K562 (cell line): ENCODE results near the gene FLCN. TPM values are rescaled to one million over a fixed set of nuclear protein-coding genes. Genes with fewer than 3 reads are reported as not detected.

Experiments used
- ATAC-seq: fragments of 200-7000 bp; cut with Tn5 transposase; 3 replicates; pipeline ENCODE4 v1.9.1; 2020; ENCODE audit warnings: moderate library complexity
- BruUV-seq: library from RNA; stranded (reverse); fragments of 400-500 nt; replicated peaks from 2 replicates; lab custom pipeline; 2021; lab: Mats Ljungman, UMichigan
- CTCF ChIA-PET: fragments of 300-600 bp; formaldehyde crosslinking; extraction: SDS; loops from one replicate; lab custom pipeline; 2021; ENCODE audit warnings: low intra/inter-chr PET ratio; lab: Yijun Ruan, JAX
- POLR2A ChIA-PET: fragments of 300-600, 350-650 bp; sonication (Branson Sonifier 250); formaldehyde crosslinking; extraction: SDS; loops from one replicate; lab custom pipeline; 2021; ENCODE audit warnings: antibody characterized with exemption, inconsistent platforms; lab: Yijun Ruan, JAX
- DNase-seq, 4 experiments: peaks; one replicate each; pipeline versions ENCODE4 v3.0.0 to v3.0.0-alpha.2; 2011 to 2018; ENCODE audit warnings: low spot score in 3 of 4, mixed read lengths in 3 of 4; ENCODE audit errors: extremely low read depth in 1 of 4
- FAIRE-seq: peaks from 2 replicates; lab custom pipeline; 2011; peaks lifted over from hg19 to GRCh38; lab: Jason Lieb, UNC
- H2AFZ ChIP-seq: 2 replicates; pipeline ENCODE4 v1.6.0; 2011; ENCODE audit warnings: low read depth, low read length, control low read depth, inconsistent platforms
- H3K27ac ChIP-seq: fragments of 200-600 bp; 3 replicates; pipeline ENCODE4 v1.8.0; 2011; ENCODE audit warnings: low read depth, mild to moderate bottlenecking, control low read depth, inconsistent platforms, low read length, moderate library complexity, mixed read lengths; ENCODE audit errors: extremely low read depth
- H3K27me3 ChIP-seq, 2 experiments: fragments of 300-600 bp in 1 of 2; 2 replicates in 1 of 2; 3 replicates in 1 of 2; pipeline versions ENCODE4 v1.6.0 to v1.8.0; 2011; ENCODE audit warnings: inconsistent platforms in 2 of 2, low read length in 2 of 2, mild to moderate bottlenecking in 1 of 2, mixed read lengths in 1 of 2, moderate library complexity in 1 of 2; ENCODE audit not compliant: control insufficient read depth in 2 of 2, insufficient read depth in 2 of 2
- H3K36me3 ChIP-seq: fragments of 300-600 bp; 3 replicates; pipeline ENCODE4 v1.8.0; 2011; ENCODE audit warnings: mild to moderate bottlenecking, low read length, inconsistent platforms; ENCODE audit not compliant: control insufficient read depth, insufficient read depth
- H3K4me1 ChIP-seq, 2 experiments: fragments of 200-600 bp in 1 of 2; replicated peaks in 1 of 2; 2 replicates in 1 of 2; 3 replicates in 1 of 2; pipeline versions ENCODE4 v1.5.1 to v1.8.0; 2011; ENCODE audit warnings: inconsistent platforms in 2 of 2, low read length in 2 of 2, mild to moderate bottlenecking in 1 of 2, mixed read lengths in 1 of 2, moderate library complexity in 1 of 2; ENCODE audit not compliant: control insufficient read depth in 2 of 2, insufficient read depth in 2 of 2
- H3K4me2 ChIP-seq: 2 replicates; pipeline ENCODE4 v1.6.1; 2011; ENCODE audit warnings: low read length, control low read depth, inconsistent platforms, mixed read lengths; ENCODE audit not compliant: insufficient read depth
- H3K4me3 ChIP-seq: fragments of 200-600 bp; sonication (generic), shearing (Covaris generic); 2 replicates; pipeline ENCODE4 v1.5.1; 2016; ENCODE audit warnings: control low read depth, inconsistent platforms
- H3K79me2 ChIP-seq: fragments of 200-600 bp; 3 replicates; pipeline ENCODE4 v1.8.0; 2011; ENCODE audit warnings: low read length, inconsistent platforms; ENCODE audit not compliant: control insufficient read depth, insufficient read depth
- H3K9ac ChIP-seq, 2 experiments: 2 replicates each; pipeline versions ENCODE4 v1.6.0 to v1.6.1; 2011; ENCODE audit warnings: low read depth in 2 of 2, low read length in 2 of 2, control low read depth in 1 of 2, inconsistent platforms in 1 of 2, mild to moderate bottlenecking in 1 of 2, mixed read lengths in 1 of 2; ENCODE audit not compliant: insufficient read depth in 1 of 2
- H3K9me1 ChIP-seq: one replicate; pipeline ENCODE4 v1.6.0; 2011; ENCODE audit warnings: inconsistent platforms, mild to moderate bottlenecking, low read length, moderate library complexity; ENCODE audit not compliant: control insufficient read depth, insufficient read depth
- H3K9me3 ChIP-seq: replicated peaks from 2 replicates; pipeline ENCODE4 v1.5.1; 2011; ENCODE audit warnings: low read depth, low read length, inconsistent platforms; ENCODE audit not compliant: control insufficient read depth, insufficient read depth
- H4K20me1 ChIP-seq: replicated peaks from 2 replicates; pipeline ENCODE4 v1.6.1; 2011; ENCODE audit warnings: low read length, inconsistent platforms, mixed read lengths; ENCODE audit not compliant: control insufficient read depth, insufficient read depth
- CBX1 ChIP-seq: sonication (generic); IDR thresholded peaks from 2 replicates; pipeline ENCODE4 v1.6.1; 2016; ENCODE audit warnings: antibody characterized with exemption, low read depth, mild to moderate bottlenecking
- HMBOX1 ChIP-seq: sonication (generic); IDR thresholded peaks from 2 replicates; pipeline ENCODE4 v1.6.1; 2016
- HNRNPLL ChIP-seq: fragments of 200-400 bp; formaldehyde crosslinking; IDR thresholded peaks from 2 replicates; pipeline ENCODE4 v1.6.1; 2017; ENCODE audit warnings: low read length, low read depth, mild to moderate bottlenecking; ENCODE audit not compliant: poor library complexity, severe bottlenecking
- JUN ChIP-seq, 2 experiments: sonication (generic) in 1 of 2; formaldehyde crosslinking in 1 of 2; IDR thresholded peaks; 2 replicates each; pipeline versions ENCODE4 v1.6.1 to v1.8.0; 2012 to 2022; ENCODE audit warnings: borderline replicate concordance in 2 of 2, mild to moderate bottlenecking in 2 of 2, improper control_type of control experiment in 1 of 2, low read depth in 1 of 2, low read length in 1 of 2, missing genetic modification reagents in 1 of 2
- MXI1 ChIP-seq: IDR thresholded peaks from 2 replicates; pipeline ENCODE4 v1.6.1; 2011; ENCODE audit warnings: low read depth, mild to moderate bottlenecking, improper control_type of control experiment, low read length
- PHF21A ChIP-seq: fragments of 450-650 bp; IDR thresholded peaks from 2 replicates; pipeline ENCODE4 v1.6.1; 2017; ENCODE audit warnings: low read depth, borderline replicate concordance
- POLR3G ChIP-seq: IDR thresholded peaks from 2 replicates; pipeline ENCODE4 v1.6.1; 2011; ENCODE audit not compliant: insufficient read length, insufficient replicate concordance; ENCODE audit errors: extremely low read depth
- RNF2 ChIP-seq: sonication (generic); IDR thresholded peaks from 2 replicates; pipeline ENCODE4 v1.6.1; 2016
- SAFB ChIP-seq: fragments of 200-400 bp; formaldehyde crosslinking; IDR thresholded peaks from 2 replicates; pipeline ENCODE4 v1.6.1; 2017; ENCODE audit warnings: low read depth, low read length, borderline replicate concordance
- TAL1 ChIP-seq: fragments of 450-650 bp; IDR thresholded peaks from 2 replicates; pipeline ENCODE4 v1.6.1; 2016; ENCODE audit warnings: mild to moderate bottlenecking
- TFE3 ChIP-seq: fragments of 450-650 bp; formaldehyde crosslinking; IDR thresholded peaks from 2 replicates; pipeline ENCODE4 v1.4.0; 2020; ENCODE audit warnings: mild to moderate bottlenecking, mixed read lengths
- ZNF23 ChIP-seq: fragments of 250-450 bp; sonication (Bioruptor Pico); IDR thresholded peaks from 2 replicates; pipeline ENCODE4 v1.4.0; 2020; ENCODE audit warnings: mild to moderate bottlenecking
- ZNF232 ChIP-seq: sonication (generic); formaldehyde crosslinking; IDR thresholded peaks from 2 replicates; pipeline ENCODE4 v1.8.0; 2022; ENCODE audit warnings: mild to moderate bottlenecking, missing genetic modification reagents
- ZNF707 ChIP-seq: fragments of 250-450 bp; sonication (Bioruptor Pico); conservative IDR thresholded peaks from 2 replicates; pipeline ENCODE4 v1.8.0; 2022; ENCODE audit warnings: inconsistent platforms, mild to moderate bottlenecking, moderate library complexity
- WGBS: fragments of 100-300 bp; shearing (Covaris generic); methylation state at CpG from one replicate; pipeline ENCODE4 v1.1.6; 2016; ENCODE audit warnings: low coverage, mixed read lengths; ENCODE audit not compliant: insufficient coverage; ENCODE audit errors: missing lambda C conversion rate; 5-methylcytosine and 5-hydroxymethylcytosine counted together
- in situ Hi-C: fragments of 300-500 bp; cut with MboI; formaldehyde crosslinking; loops from 4 replicates; pipeline ENCODE4 v1.15.0; 2018; ENCODE audit warnings: inconsistent platforms, mixed read lengths
- intact Hi-C: fragments of 100-400 bp; cut with micrococcal nuclease; formaldehyde crosslinking; loops from 2 replicates; pipeline ENCODE4 v1.14.2; 2022
- polyA plus RNA-seq, 8 experiments: library from polyadenylated mRNA; depleted of rRNA in 4 of 8; stranded (reverse) in 5 of 8; unstranded in 3 of 8; fragments of >200 nt; fragmentation: Nextera tagmentation in 2 of 8; fragmentation: Illumina TruSeq in 1 of 8; extraction: Ambion mirVana in 2 of 8; extraction: Trizol in 1 of 8; gene quantifications; 2 replicates each; pipeline versions ENCODE4 v1.2.1 to v1.2.3, GENCODE V29; 2011 to 2014; ENCODE audit warnings: inconsistent platforms in 1 of 8, missing spikeins in 1 of 8
- total RNA-seq, 7 experiments: library from RNA; depleted of rRNA in 6 of 7; stranded (reverse); fragments of >200 nt in 6 of 7; fragmentation: Illumina TruSeq in 2 of 7; extraction: Trizol in 2 of 7; gene quantifications; 2 replicates each; pipeline versions ENCODE4 v1.2.1 to v1.2.3, GENCODE V29; 2011 to 2021; ENCODE audit warnings: low replicate concordance in 1 of 7

FLCN gene
- total and polyA plus RNA-seq, 9 of the 15 experiments (the other 6 are each of a cell fraction or from before 2014, with no cell fraction given), result 1.6 to 33.5 (median 10.9) TPM

DNA sequence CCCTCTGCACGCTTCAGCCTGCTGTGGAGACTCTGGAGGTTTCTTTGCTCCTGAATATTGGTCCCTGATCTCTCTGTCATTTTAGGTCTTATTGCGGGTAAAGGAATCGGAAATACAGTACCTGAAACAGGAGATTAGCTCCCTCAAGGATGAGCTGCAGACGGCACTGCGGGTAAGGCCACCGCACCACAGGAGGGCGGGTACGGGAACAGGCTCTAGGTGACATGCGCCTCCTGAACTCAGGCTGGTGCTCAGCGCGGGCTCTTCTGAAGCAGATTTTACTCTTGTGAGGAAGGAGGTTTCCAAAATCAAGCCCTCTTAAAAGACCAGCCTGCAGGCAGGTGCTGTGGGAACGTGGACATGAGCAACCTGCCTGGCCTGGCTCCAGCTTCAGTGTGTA, 60.6 kb downstream of the FLCN start:
- H3K4me3 ChIP-seq, result no peak overlapping the region
- H3K9ac ChIP-seq, result no peak overlapping the region
- in situ Hi-C loops, result no loop called here
- no peaks in the 10 kb centered on the region for H3K79me2 ChIP-seq
- no peaks in the 10 kb centered on the region for H3K9me1 ChIP-seq
- H3K4me1 ChIP-seq, result peaks cover 7 to 14% of the 10 kb centered on the region in 2 experiments; a peak in 4 of 5 replicates
- TF ChIP-seq JUN (IDR thresholded peaks at IDR 0.05; ENCODE audit: borderline replicate concordance, low read depth, low read length), result no peak
- no peak for TF ChIP-seq JUN (CRISPR knock-in tag; IDR thresholded peaks at IDR 0.05; ENCODE audit: borderline replicate concordance)
- TF ChIP-seq ZNF23 (CRISPR knock-in tag), result no peak
- no peak for TF ChIP-seq ZNF232 (CRISPR knock-in tag)
- TF ChIP-seq HMBOX1, result no peak
- no peak for TF ChIP-seq TAL1
- TF ChIP-seq TFE3 (CRISPR knock-in tag), result no peak
- no peak for TF ChIP-seq CBX1
- TF ChIP-seq MXI1, result no peak
- no peak for TF ChIP-seq SAFB
- TF ChIP-seq RNF2, result no peak
- no peak for TF ChIP-seq PHF21A
- TF ChIP-seq ZNF707 (CRISPR knock-in tag), result no peak
- TF ChIP-seq POLR3G, result no peak
- TF ChIP-seq HNRNPLL, result no peak
- TF ChIP-seq, all 486 proteins: peak for 0
- no peaks in the 10 kb centered on the region for H3K27me3 ChIP-seq
- no peak for FAIRE-seq
- 97% methylated on average over 10 of the region's 12 CpGs for WGBS
- no TSS peak for BruUV-seq
- H3K9me3 ChIP-seq, result no peaks in the 10 kb centered on the region
- intact Hi-C loops, result no loop called here
- no peak overlapping the region for H3K4me2 ChIP-seq
- no peaks in the 10 kb centered on the region for H4K20me1 ChIP-seq
- ATAC-seq, result no peak
- POLR2A ChIA-PET, result no interaction called here
- CTCF ChIA-PET, result no interaction called here
- no peak for DNase-seq
- no peak overlapping the region for H2AFZ ChIP-seq
- no peak overlapping the region for H3K27ac ChIP-seq
- peaks cover 70% of the 10 kb centered on the region; the same call in 2 of the 3 replicates for H3K36me3 ChIP-seq
